MG63 (cell line): ENCODE data around the gene TM7SF2. TPM values are rescaled to one million over a fixed set of nuclear protein-coding genes. Genes with fewer than 3 reads are reported as not detected.

Source experiments
- DNase-seq: peaks from one replicate; pipeline ENCODE4 v3.0.0-alpha.2; 2020
- H3K27me3 ChIP-seq: fragments of 250-450 bp; sonication (Bioruptor Pico); 2 replicates; pipeline ENCODE4 v1.5.1; 2020; ENCODE audit warnings: mild to moderate bottlenecking, moderate library complexity
- H3K36me3 ChIP-seq: fragments of 250-450 bp; sonication (Bioruptor Pico); 2 replicates; pipeline ENCODE4 v1.5.1; 2020; ENCODE audit warnings: mild to moderate bottlenecking, moderate library complexity
- H3K4me3 ChIP-seq: fragments of 250-450 bp; sonication (Bioruptor Pico); 2 replicates; pipeline ENCODE4 v1.5.1; 2020; ENCODE audit warnings: mild to moderate bottlenecking, moderate library complexity
- H3K9me3 ChIP-seq: fragments of 250-450 bp; sonication (Bioruptor Pico); 2 replicates; pipeline ENCODE4 v1.5.1; 2020; ENCODE audit warnings: mild to moderate bottlenecking, moderate library complexity
- total RNA-seq: library from RNA; depleted of rRNA; stranded (reverse); fragments of >200 nt; shearing (Covaris generic); gene quantifications from 2 replicates; pipeline ENCODE4 v1.2.3, GENCODE V29; 2014; ENCODE audit warnings: low replicate concordance; rRNA removed

Gene TM7SF2
- total RNA-seq, 1 experiment from 2014 or later, result 3.5 TPM

DNA sequence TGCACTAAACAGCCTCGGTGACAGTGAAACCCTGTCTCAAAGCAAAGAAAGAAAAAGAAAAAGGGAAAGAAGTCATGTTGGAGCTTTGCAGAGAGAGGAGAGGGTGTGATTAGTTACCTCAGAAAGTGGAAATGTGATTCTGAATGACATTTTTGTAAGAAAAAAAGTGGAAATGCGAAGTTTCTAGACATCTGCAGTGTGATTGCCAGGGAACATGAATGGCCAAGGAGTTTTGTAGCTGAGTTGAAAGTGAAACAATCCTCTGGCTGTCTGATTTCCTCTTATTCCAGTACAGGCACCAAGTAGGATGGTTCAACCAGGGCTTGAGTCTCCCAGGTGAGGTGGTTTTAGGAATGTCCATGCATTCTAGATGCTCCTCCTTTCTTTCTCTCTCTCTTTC is 40.5 kb downstream of the TM7SF2 start:
- H3K36me3 ChIP-seq, result no peaks in the 10 kb centered on the region

GRCh38 chr11:65156256-65156655 is 44.6 kb downstream of the TM7SF2 start:
- Histone ChIP-seq H3K9me3 (no peaks in the 10 kb centered on the region), H3K36me3 (no peaks in the 10 kb centered on the region), H3K4me3 (no peak overlapping the region), H3K27me3 (no peaks in the 10 kb centered on the region)
- no peak for DNase-seq

More for the DNA sequence above, 40.5 kb downstream of the TM7SF2 start:
- no peak for DNase-seq
- H3K9me3 ChIP-seq, result no peaks in the 10 kb centered on the region
- H3K27me3 ChIP-seq, result no peaks in the 10 kb centered on the region
- no peak overlapping the region for H3K4me3 ChIP-seq

GRCh38 chr11:65156926-65157325 is 45.3 kb downstream of the TM7SF2 start:
- Histone ChIP-seq H3K36me3 (no peaks in the 10 kb centered on the region), H3K27me3 (no peaks in the 10 kb centered on the region), H3K9me3 (no peaks in the 10 kb centered on the region), H3K4me3 (no peak overlapping the region)
- DNase-seq, result no peak

DNA sequence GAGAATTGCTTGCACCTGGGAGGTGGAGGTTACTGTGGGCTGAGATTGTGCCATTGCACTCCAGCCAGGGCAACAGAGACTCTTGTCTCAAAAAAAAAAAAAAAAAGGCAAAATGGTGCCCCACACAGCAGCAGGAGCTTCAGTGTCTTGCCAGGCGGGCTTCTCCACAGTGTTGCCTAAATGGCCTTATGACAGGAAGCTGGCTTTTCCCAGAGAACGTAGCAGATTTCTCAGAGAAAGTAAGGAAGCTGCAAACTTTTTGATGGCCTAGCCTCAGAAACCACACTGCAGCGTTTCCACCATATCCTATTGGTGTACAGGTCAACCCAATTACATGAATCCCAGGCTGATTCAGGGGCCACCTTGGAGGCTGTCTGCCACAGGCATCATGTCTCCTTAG is 45.7 kb downstream of the TM7SF2 start:
- Histone ChIP-seq H3K4me3 (no peak overlapping the region), H3K36me3 (no peaks in the 10 kb centered on the region), H3K27me3 (no peaks in the 10 kb centered on the region), H3K9me3 (no peaks in the 10 kb centered on the region)
- no peak for DNase-seq

GRCh38 chr11:65159012-65159411 is 47.3 kb downstream of the TM7SF2 start:
- Histone ChIP-seq H3K36me3 (no peaks in the 10 kb centered on the region), H3K4me3 (no peak overlapping the region), H3K27me3 (no peaks in the 10 kb centered on the region), H3K9me3 (no peaks in the 10 kb centered on the region)
- DNase-seq, result no peak

- H3K4me3 ChIP-seq, result no peak overlapping the region
- no peaks in the 10 kb centered on the region for H3K9me3 ChIP-seq
- H3K36me3 ChIP-seq, result no peaks in the 10 kb centered on the region
- H3K27me3 ChIP-seq, result no peaks in the 10 kb centered on the region
- DNase-seq, result no peak
Observed at GRCh38 chr11:65160643-65161042, 49.0 kb downstream of the TM7SF2 start.

GRCh38 chr11:65163684-65164083 is 52.0 kb downstream of the TM7SF2 start:
- no peak overlapping the region for H3K4me3 ChIP-seq
- DNase-seq, result no peak
- no peaks in the 10 kb centered on the region for H3K36me3 ChIP-seq
- H3K27me3 ChIP-seq, result no peaks in the 10 kb centered on the region
- H3K9me3 ChIP-seq, result no peaks in the 10 kb centered on the region

Other genes starting within 250 kb of the TM7SF2 start
- 62.9 and 64.8 TPM in 2 replicates for gene EHD1, start 233.3 kb upstream of the TM7SF2 start, total RNA-seq
- 4.6 and 18.6 TPM in 2 replicates for gene ATG2A, start 194.7 kb upstream of the TM7SF2 start, total RNA-seq
- 5.4 and 8.8 TPM in 2 replicates for gene PPP2R5B, start 187.2 kb upstream of the TM7SF2 start, total RNA-seq
- gene GPHA2, start 176.0 kb upstream of the TM7SF2 start, total RNA-seq, result not detected in 2 replicates
- gene MAJIN, start 139.8 kb upstream of the TM7SF2 start, total RNA-seq, result not detected in 2 replicates
- 1.3 TPM in 1 of 2 replicates, not detected in the other for gene BATF2, start 114.9 kb upstream of the TM7SF2 start, total RNA-seq
- gene ARL2, start 97.7 kb upstream of the TM7SF2 start, total RNA-seq, result 170 and 249 TPM in 2 replicates
- gene SNX15, start 84.4 kb upstream of the TM7SF2 start, total RNA-seq, result 11.2 and 18.5 TPM in 2 replicates
- 42.1 and 54.8 TPM in 2 replicates for gene SAC3D1, start 70.7 kb upstream of the TM7SF2 start, total RNA-seq
- not detected in 2 replicates for gene NAALADL1, start 53.3 kb upstream of the TM7SF2 start, total RNA-seq
- 42.5 and 43.5 TPM in 2 replicates for gene CDCA5, start 27.8 kb upstream of the TM7SF2 start, total RNA-seq
- 70.2 and 88.7 TPM in 2 replicates for gene ZFPL1, start 27.6 kb upstream of the TM7SF2 start, total RNA-seq
- 60.9 and 117 TPM in 2 replicates for gene VPS51, start 15.7 kb upstream of the TM7SF2 start, total RNA-seq
- gene ZNHIT2, start 5.8 kb downstream of the TM7SF2 start, total RNA-seq, result 12.0 and 14.4 TPM in 2 replicates
- 283 and 364 TPM in 2 replicates for gene FAU, start 10.3 kb downstream of the TM7SF2 start, total RNA-seq
- 74.4 and 79.4 TPM in 2 replicates for gene MRPL49, start 10.4 kb downstream of the TM7SF2 start, total RNA-seq
- 0.91 and 18.3 TPM in 2 replicates for gene SYVN1, start 22.6 kb downstream of the TM7SF2 start, total RNA-seq
- gene SPDYC, start 58.4 kb downstream of the TM7SF2 start, total RNA-seq, result not detected in 2 replicates
- 99.3 and 167 TPM in 2 replicates for gene CAPN1, start 70.1 kb downstream of the TM7SF2 start, total RNA-seq
- gene POLA2, start 150.1 kb downstream of the TM7SF2 start, total RNA-seq, result 4.6 and 8.9 TPM in 2 replicates
- 10.3 and 19.1 TPM in 2 replicates for gene CDC42EP2, start 203.0 kb downstream of the TM7SF2 start, total RNA-seq
- gene DPF2, start 222.0 kb downstream of the TM7SF2 start, total RNA-seq, result 57.9 and 78.1 TPM in 2 replicates
- 0.36 and 2.2 TPM in 2 replicates for gene TIGD3, start 242.9 kb downstream of the TM7SF2 start, total RNA-seq